LHCN-M2 (cell line): ENCODE results near the gene ABCG1. TPM values are rescaled to one million over a fixed set of nuclear protein-coding genes. Genes with fewer than 3 reads are reported as not detected.

ENCODE experiments used
- DNase-seq: peaks from one replicate; pipeline ENCODE4 v3.0.0-alpha.2; 2012; ENCODE audit warnings: low read depth
- total RNA-seq: library from RNA; depleted of rRNA; stranded (reverse); fragments of >200 nt; gene quantifications from 2 replicates; pipeline ENCODE4 v1.2.3, GENCODE V29; 2014

Gene ABCG1
- total RNA-seq, 1 experiment from 2014 or later = not detected

- DNase-seq = no peak
Measured at GRCh38 chr21:42231756-42232155, 12.8 kb downstream of the ABCG1 start.

DNA sequence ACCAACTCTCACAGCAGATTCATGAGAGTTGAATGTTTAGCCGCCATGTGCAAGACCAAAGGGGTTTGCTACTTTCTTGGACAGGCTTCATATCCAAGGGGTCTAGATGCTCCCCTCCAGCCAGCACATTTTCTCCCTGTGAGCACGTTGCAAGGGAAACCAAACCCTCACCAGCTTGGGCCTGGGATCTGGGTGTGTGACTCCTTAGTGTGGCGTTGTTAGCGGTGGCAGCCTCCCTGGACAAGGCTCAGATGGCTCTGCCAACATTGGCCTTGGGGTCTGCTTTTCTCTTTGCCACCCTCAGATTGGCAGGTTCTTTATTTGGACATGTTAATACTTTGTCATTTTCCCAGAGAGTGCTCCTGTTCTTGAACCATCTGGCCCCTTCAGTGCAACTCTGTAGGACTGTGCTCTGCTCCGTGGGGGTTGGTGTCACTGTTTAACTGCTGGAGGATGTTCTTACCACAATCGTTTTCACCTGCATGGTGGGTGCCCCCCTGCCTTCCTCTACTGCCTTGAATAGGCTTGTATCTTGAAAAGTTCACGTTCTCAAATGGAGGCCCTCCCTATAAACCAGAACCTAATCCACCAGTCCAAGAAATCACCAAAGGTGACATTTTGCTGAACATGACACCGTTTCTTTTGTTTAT is 13.4 kb downstream of the ABCG1 start:
- no peak for DNase-seq

DNA sequence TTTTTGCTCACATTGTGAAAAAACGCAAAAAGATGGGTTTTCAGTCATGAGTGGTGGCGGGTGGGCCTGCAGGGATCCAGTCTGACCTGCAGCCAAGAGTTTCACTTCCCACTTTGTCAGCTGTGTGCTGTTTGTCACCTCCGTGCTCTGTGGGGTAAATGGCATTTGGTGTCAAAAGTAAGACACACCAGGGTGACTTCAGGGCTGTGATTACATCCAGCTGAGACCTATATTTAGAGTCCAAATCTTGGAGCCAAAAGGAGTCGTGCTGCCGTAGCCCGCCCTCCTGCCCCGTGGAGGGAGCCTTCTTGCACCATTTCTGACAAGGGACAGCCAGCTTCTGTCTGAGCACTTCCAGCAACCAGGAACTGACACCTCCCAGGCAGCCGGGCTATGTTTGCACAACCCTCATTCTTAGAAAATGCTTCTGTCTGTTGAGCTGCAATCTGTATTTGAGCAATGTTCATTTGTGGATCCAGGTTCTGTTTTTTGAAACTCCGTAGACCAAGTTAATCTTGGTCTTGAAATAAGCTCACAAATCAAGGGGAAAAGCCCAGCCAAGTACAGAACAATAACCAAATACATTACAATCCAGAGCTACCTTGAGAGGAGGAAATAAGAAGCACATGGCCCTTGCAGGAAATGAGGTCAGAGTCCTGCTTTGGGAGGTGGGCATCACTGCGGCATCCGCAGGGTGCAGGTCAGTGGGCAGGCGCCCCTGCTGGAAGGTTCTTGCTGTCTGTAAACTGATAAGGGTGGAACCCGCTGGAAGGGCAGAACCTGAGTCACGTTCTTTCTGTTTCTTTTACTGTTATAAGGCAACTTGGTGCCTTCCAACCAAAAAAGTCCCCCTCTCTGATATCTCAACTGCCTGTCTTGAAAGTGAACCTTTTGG is 14.4 kb downstream of the ABCG1 start:
- DNase-seq = no peak

GRCh38 chr21:42234041-42234440 is 15.1 kb downstream of the ABCG1 start:
- DNase-seq = no peak

- no peak for DNase-seq
Measured at GRCh38 chr21:42234464-42235241, 15.7 kb downstream of the ABCG1 start.

- DNase-seq = no peak
Measured at GRCh38 chr21:42235593-42235992, 16.7 kb downstream of the ABCG1 start.

GRCh38 chr21:42236014-42236413 is 17.1 kb downstream of the ABCG1 start:
- no peak for DNase-seq

GRCh38 chr21:42236693-42237092 is 17.8 kb downstream of the ABCG1 start:
- no peak for DNase-seq

- DNase-seq = no peak
Measured at GRCh38 chr21:42237161-42237560, 18.2 kb downstream of the ABCG1 start.

DNA sequence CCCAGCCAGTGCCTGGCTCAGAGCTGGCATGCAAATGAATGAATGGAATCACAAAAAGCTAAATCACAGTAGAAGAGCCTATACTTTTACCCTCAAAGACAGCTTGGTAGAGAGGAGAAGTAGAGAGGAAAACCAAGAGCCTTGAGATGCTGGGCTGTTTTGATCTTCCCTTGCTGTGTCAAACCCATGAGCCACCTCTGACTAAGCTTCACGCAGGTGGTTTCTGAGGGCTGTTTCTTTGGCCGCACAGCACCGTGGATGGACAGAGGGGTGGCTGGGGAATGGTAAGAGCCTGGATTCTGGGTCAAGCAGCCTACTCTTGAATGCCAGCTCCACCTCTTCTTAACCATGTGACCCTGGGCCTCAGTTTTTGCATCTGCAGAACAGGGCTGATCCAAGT is 18.6 kb downstream of the ABCG1 start:
- DNase-seq = no peak

DNA sequence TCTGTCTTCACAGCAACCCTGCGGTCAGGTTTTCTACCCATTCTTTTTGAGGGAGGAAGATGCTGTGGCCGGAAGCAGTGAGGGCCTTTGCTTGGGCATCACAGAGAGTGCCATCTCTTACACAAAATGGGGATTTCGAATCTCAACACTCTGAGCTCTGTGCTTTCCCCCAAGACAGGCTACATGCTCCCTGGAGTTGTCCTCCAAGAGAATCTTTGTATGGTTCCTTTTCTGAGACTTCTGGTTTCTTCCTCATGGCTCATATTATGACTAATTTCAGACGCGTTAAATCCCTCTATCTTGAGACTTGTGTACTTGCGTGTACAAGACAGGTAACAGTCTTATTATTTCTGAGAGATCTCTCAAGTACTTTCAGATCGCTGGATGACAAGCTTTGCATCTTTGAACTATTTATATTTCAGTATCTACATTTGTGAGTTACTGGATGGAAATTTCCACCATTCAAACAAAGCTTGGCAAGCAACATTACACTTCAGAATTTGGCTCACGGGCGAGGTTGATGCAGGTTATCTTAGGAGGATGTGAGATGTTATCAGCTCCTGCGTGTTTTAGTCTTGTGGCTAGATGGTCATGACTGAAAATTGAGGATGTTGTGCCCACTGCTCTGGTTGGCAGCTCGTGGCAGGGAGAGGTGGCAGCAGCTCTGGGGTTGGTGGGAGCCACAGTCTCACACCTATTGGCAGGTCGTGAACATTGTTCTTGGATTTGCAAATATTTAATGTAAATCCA is 19.4 kb downstream of the ABCG1 start:
- no peak for DNase-seq

DNA sequence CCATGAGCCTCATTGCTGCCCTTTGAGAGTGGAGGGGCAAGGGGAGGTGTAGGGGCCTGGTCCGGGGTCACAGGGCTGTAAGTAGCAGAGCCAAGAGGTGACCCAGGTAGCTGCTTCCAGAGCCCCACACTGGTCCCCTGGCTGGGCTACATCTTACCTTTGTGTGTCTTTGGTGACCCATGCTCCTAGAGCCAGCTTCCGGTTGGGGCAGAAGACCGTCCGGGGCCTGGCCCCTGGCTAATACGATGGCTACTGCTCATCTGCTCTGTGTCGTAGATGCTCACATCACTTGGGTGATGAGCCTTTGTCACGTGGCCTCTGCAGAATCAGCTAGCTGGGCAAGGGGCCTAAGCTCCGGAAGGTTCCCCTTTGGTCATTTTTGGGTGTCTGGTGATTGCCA is 20.6 kb downstream of the ABCG1 start:
- DNase-seq = no peak

DNA sequence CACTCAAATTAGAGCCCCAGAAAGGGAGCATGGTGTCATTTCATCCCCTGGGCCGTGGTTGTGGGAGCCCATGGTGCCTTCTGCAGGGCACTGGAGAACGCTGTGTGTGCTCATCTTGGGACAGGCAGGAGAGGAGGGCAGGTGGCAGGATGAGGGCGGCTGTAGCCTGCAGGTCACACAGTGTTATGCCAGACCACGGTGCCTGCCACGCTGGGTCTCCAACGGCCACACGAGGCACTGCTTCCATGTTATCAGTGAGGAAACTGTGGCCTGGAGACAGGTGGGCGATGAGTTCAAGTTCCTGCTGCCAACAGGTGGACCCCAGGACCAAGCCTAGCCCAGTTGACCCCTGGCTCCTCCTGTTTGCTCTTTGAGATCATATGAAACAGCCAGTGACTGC is 21.0 kb downstream of the ABCG1 start:
- no peak for DNase-seq

DNA sequence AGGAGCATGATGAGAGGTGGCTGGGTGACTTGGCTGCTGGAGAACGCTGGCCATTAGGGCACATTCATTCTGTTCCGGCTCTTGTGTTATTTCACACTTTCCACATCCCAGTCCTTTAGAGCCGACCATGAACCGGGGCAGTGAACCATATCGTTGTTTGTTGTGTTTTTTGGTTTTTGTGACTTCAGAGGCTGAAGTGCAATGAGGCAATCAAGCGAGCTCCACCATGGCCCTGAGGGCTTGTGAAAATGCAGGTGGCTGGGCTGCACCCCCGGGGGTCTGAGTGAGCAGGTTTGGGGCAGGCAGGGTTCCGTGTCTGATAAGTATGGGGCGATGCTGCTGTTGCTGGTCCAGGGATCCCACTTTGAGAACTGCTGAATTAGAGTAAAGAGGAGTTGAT is 23.7 kb downstream of the ABCG1 start:
- no peak for DNase-seq

- DNase-seq = no peak
Measured at GRCh38 chr21:42243026-42243425, 24.1 kb downstream of the ABCG1 start.

- DNase-seq = no peak
Measured at GRCh38 chr21:42245331-42246193, 26.6 kb downstream of the ABCG1 start.

GRCh38 chr21:42247716-42248115 is 28.8 kb downstream of the ABCG1 start:
- DNase-seq = no peak

DNA sequence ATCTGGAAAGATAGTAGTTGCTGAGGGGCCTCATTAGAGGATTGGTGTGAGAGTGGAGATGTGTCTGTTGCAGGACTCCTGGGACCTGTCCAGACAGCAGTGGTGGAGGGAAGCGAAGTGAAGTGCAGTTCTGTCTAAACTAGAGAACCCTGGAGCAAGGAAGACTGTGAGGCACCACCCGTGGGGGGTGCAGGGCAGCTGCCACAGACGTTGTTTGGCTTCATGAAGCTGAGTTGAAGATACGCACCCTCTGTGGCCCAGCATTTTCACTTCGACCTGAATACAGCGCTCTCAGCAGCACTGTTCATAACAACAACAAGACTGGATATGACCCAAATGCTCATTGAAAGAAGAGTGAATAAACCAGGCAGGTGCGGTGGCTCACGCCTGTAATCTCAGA is 29.3 kb downstream of the ABCG1 start:
- no peak for DNase-seq

DNA sequence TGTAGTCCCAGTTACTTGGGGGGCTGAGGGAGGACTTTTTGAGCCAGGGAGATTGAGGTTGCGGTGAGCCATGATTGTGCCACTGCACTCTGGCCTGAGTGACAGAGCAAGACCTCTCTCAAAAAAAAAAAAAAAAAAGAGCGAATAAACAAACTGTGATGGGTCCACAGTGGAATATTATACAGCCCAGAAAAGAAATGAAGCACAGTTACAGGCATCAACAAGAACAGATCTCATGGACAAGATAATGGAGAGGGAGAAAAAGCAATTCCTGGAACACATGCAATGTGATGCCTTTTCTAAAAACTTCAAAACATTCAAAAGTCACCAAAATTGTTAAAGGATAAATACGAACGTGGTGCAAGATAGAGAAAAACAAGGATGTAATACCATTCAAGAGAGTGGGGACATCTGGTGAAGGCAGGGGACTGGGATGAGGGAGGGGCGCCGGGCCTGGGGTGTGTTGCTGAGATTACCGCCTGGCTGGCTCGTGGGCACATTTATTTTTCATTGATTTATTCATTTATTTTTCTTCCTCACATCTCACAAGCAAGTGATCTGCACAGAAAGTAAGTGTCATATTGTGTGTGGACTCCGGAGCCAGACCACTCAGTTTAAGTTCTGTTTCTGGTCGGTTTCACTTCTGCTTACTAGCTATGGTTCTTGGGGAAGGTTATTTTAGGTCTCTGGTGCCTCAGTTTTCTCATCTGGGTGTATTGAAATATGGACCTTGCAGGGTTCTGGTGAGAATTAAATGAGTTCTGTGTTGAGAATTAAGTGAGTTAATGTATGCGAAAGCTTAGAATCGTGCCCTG is 30.1 kb downstream of the ABCG1 start:
- no peak for DNase-seq
